Rectal smooth muscle tissue (tissue), 1 donor: ENCODE data around the gene DCXR.

Experiments
- H3K27ac ChIP-seq: one replicate; pipeline ENCODE4 v1.7.0; 2013; ENCODE audit warnings: low read depth, low read length, inconsistent platforms
- H3K27me3 ChIP-seq: one replicate; pipeline ENCODE4 v1.7.0; 2013; ENCODE audit warnings: low read length; ENCODE audit not compliant: control insufficient read depth, insufficient read depth
- H3K36me3 ChIP-seq: one replicate; pipeline ENCODE4 v1.7.0; 2013; ENCODE audit warnings: low read length; ENCODE audit not compliant: control insufficient read depth, insufficient read depth
- H3K4me1 ChIP-seq: one replicate; pipeline ENCODE4 v1.7.0; 2013; ENCODE audit warnings: low read length; ENCODE audit not compliant: control insufficient read depth, insufficient read depth
- H3K4me3 ChIP-seq: one replicate; pipeline ENCODE4 v1.7.0; 2013; ENCODE audit warnings: low read length
- H3K9ac ChIP-seq: one replicate; pipeline ENCODE4 v1.7.0; 2013; ENCODE audit warnings: low read length

DCXR gene

GRCh38 chr17:82029391-82029790 lies 8.1 kb downstream of the DCXR start:
- H3K36me3 ChIP-seq = no peaks in the 10 kb centered on the region
- H3K27me3 ChIP-seq = peaks cover 6% of the 10 kb centered on the region
- H3K9ac ChIP-seq = no peak overlapping the region
- H3K4me3 ChIP-seq = no peak overlapping the region
- H3K4me1 ChIP-seq = peaks cover 4% of the 10 kb centered on the region
- no peak overlapping the region for H3K27ac ChIP-seq

GRCh38 chr17:82028966-82029365 lies 8.5 kb downstream of the DCXR start:
- H3K4me1 ChIP-seq = peaks cover 8% of the 10 kb centered on the region
- H3K27ac ChIP-seq = no peak overlapping the region
- H3K27me3 ChIP-seq = peaks cover 6% of the 10 kb centered on the region

GRCh38 chr17:82028246-82028645 lies 9.3 kb downstream of the DCXR start:
- Histone ChIP-seq H3K9ac (no peak overlapping the region), H3K27me3 (peaks cover 6% of the 10 kb centered on the region), H3K4me3 (no peak overlapping the region), H3K4me1 (peaks cover 8% of the 10 kb centered on the region), H3K36me3 (no peaks in the 10 kb centered on the region), H3K27ac (no peak overlapping the region)

More at GRCh38 chr17:82028966-82029365, 8.5 kb downstream of the DCXR start:
- Histone ChIP-seq H3K36me3 (no peaks in the 10 kb centered on the region), H3K9ac (no peak overlapping the region), H3K4me3 (no peak overlapping the region)

- Histone ChIP-seq H3K9ac (no peak overlapping the region), H3K27ac (no peak overlapping the region), H3K4me1 (peaks cover 19% of the 10 kb centered on the region), H3K27me3 (no peaks in the 10 kb centered on the region), H3K4me3 (no peak overlapping the region), H3K36me3 (no peaks in the 10 kb centered on the region)
Measured at GRCh38 chr17:82025401-82026107, 11.9 kb downstream of the DCXR start.

- Histone ChIP-seq H3K4me3 (no peak overlapping the region), H3K27me3 (no peaks in the 10 kb centered on the region), H3K27ac (no peak overlapping the region), H3K4me1 (peaks cover 15% of the 10 kb centered on the region), H3K36me3 (no peaks in the 10 kb centered on the region), H3K9ac (no peak overlapping the region)
Measured at GRCh38 chr17:82024859-82025258, 12.6 kb downstream of the DCXR start.

- no peaks in the 10 kb centered on the region for H3K27me3 ChIP-seq
- H3K9ac ChIP-seq = peak overlapping the region; percentile 40
- H3K36me3 ChIP-seq = no peaks in the 10 kb centered on the region
- H3K4me1 ChIP-seq = peaks cover 15% of the 10 kb centered on the region
- H3K27ac ChIP-seq = no peak overlapping the region
- H3K4me3 ChIP-seq = peak overlapping the region; percentile 82
Measured at GRCh38 chr17:82023447-82024241, 13.9 kb downstream of the DCXR start.

GRCh38 chr17:82022981-82023446 lies 14.5 kb downstream of the DCXR start, which contains the start of gene LRRC45:
TSS of gene LRRC45 (plus strand) at chr17:82023305. CDS start at chr17:82023644, 339 bp downstream.
- Histone ChIP-seq H3K27ac (peak within 1 kb of the TSS; percentile 61), H3K27me3 (no peaks in the 10 kb centered on the region), H3K4me3 (peak within 1 kb of the TSS; percentile 92), H3K36me3 (no peaks in the 10 kb centered on the region), H3K9ac (peak within 1 kb of the TSS; percentile 68), H3K4me1 (peaks cover 15% of the 10 kb centered on the region)

GRCh38 chr17:82022310-82022980 lies 15.1 kb downstream of the DCXR start, which contains the start of gene CENPX:
TSS of gene CENPX (minus strand) at chr17:82022878. CDS start at chr17:82022861, 17 bp downstream.
- H3K36me3 ChIP-seq = no peaks in the 10 kb centered on the region
- H3K27me3 ChIP-seq = no peaks in the 10 kb centered on the region

GRCh38 chr17:82021900-82022309 lies 15.6 kb downstream of the DCXR start:
- no peak overlapping the region for H3K27ac ChIP-seq
- H3K27me3 ChIP-seq = no peaks in the 10 kb centered on the region

More at GRCh38 chr17:82022310-82022980, 15.1 kb downstream of the DCXR start, which contains the start of gene CENPX:
- peak within 1 kb of the TSS; percentile 68 for H3K9ac ChIP-seq
- H3K27ac ChIP-seq = peak within 1 kb of the TSS; percentile 61
- H3K4me3 ChIP-seq = peak within 1 kb of the TSS; percentile 92
- H3K4me1 ChIP-seq = peaks cover 15% of the 10 kb centered on the region

GRCh38 chr17:82021107-82021899 lies 16.2 kb downstream of the DCXR start:
- Histone ChIP-seq H3K27me3 (no peaks in the 10 kb centered on the region), H3K36me3 (no peaks in the 10 kb centered on the region), H3K27ac (no peak overlapping the region), H3K9ac (no peak overlapping the region), H3K4me1 (peaks cover 15% of the 10 kb centered on the region), H3K4me3 (peak overlapping the region; percentile 92)

More at GRCh38 chr17:82021900-82022309, 15.6 kb downstream of the DCXR start:
- H3K9ac ChIP-seq = peak overlapping the region; percentile 68
- H3K4me1 ChIP-seq = peaks cover 15% of the 10 kb centered on the region
- H3K36me3 ChIP-seq = no peaks in the 10 kb centered on the region
- H3K4me3 ChIP-seq = peak overlapping the region; percentile 92

GRCh38 chr17:82020572-82021106 lies 16.9 kb downstream of the DCXR start:
- H3K36me3 ChIP-seq = no peaks in the 10 kb centered on the region
- no peaks in the 10 kb centered on the region for H3K27me3 ChIP-seq
- no peak overlapping the region for H3K27ac ChIP-seq
- H3K9ac ChIP-seq = no peak overlapping the region
- peak overlapping the region; percentile 92 for H3K4me3 ChIP-seq
- peaks cover 15% of the 10 kb centered on the region for H3K4me1 ChIP-seq
